ENCODE data around the gene LMAN1L.

DNA sequence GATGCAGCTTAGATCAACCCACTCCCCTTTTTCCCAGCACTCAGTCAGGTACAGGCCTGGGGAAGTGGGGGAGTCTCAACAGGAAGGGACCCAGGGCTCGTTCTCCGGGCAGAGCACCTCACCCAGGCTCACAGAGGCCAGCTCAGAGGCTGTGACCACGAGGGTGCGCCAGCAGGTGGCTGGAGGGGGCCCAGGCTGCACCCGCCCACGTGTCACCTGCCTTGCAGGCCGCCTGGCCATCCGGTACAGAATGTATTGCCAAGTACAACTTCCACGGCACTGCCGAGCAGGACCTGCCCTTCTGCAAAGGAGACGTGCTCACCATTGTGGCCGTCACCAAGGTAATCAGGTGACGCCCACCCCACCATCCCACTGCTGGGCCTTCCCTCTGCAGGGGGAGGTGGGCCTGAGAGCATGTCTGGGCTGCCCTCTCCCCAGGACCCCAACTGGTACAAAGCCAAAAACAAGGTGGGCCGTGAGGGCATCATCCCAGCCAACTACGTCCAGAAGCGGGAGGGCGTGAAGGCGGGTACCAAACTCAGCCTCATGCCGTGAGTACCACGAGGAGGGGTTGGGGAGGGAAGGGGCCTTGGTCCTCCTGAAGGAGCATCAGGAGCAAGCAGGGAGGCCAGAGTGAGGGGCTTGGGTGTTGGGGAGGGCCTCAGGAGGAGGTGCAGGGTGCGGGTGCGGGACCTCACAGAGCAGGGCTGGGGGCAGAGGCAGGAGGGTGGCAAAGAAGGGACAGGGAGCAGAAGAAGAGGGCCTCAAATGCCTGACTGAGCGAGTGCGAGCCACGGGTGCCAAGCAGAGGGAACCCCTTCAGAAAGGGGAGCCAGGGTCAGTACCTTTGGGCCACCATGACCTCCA lies 14.0 kb upstream of the LMAN1L start:
- TF ChIP-seq RAD21 (IDR thresholded peaks at IDR 0.05; ENCODE audit: low read length) (no peak), MAFK (IDR thresholded peaks at IDR 0.05; ENCODE audit: low read depth, low read length) (no peak), RFX5 (IDR thresholded peaks at IDR 0.05; ENCODE audit: low read depth, low read length) (no peak), MAZ (IDR thresholded peaks at IDR 0.05; ENCODE audit: borderline replicate concordance, low read depth, low read length) (no peak), POLR2A (IDR thresholded peaks at IDR 0.05; ENCODE audit: low read depth, low read length) (no peak), BHLHE40 (IDR thresholded peaks at IDR 0.05; ENCODE audit: low read depth, low read length) (no peak), NFE2L2 (IDR thresholded peaks at IDR 0.05; ENCODE audit: low read depth, low read length) (no peak), SMC3 (IDR thresholded peaks at IDR 0.05; ENCODE audit: low read depth, low read length) (no peak)
- TF ChIP-seq, protein P1, sequence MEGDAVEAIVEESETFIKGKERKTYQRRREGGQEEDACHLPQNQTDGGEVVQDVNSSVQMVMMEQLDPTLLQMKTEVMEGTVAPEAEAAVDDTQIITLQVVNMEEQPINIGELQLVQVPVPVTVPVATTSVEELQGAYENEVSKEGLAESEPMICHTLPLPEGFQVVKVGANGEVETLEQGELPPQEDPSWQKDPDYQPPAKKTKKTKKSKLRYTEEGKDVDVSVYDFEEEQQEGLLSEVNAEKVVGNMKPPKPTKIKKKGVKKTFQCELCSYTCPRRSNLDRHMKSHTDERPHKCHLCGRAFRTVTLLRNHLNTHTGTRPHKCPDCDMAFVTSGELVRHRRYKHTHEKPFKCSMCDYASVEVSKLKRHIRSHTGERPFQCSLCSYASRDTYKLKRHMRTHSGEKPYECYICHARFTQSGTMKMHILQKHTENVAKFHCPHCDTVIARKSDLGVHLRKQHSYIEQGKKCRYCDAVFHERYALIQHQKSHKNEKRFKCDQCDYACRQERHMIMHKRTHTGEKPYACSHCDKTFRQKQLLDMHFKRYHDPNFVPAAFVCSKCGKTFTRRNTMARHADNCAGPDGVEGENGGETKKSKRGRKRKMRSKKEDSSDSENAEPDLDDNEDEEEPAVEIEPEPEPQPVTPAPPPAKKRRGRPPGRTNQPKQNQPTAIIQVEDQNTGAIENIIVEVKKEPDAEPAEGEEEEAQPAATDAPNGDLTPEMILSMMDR (conservative IDR thresholded peaks at IDR 0.05; ENCODE audit: low read depth, low read length), result no peak
- TF ChIP-seq, protein P2, sequence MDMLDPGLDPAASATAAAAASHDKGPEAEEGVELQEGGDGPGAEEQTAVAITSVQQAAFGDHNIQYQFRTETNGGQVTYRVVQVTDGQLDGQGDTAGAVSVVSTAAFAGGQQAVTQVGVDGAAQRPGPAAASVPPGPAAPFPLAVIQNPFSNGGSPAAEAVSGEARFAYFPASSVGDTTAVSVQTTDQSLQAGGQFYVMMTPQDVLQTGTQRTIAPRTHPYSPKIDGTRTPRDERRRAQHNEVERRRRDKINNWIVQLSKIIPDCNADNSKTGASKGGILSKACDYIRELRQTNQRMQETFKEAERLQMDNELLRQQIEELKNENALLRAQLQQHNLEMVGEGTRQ (IDR thresholded peaks at IDR 0.05; ENCODE audit: low read depth, low read length), result no peak

All from IMR-90 (cell line).